ENCODE measurements around the gene MSI2.
A peak's percentile ranks its signal among the peaks of the same experiment; 100 is the strongest.

Gene MSI2

GRCh38 chr17:57247261-57247660 is 9.1 kb upstream of the MSI2 start:
- DNase-seq = no peak

DNA sequence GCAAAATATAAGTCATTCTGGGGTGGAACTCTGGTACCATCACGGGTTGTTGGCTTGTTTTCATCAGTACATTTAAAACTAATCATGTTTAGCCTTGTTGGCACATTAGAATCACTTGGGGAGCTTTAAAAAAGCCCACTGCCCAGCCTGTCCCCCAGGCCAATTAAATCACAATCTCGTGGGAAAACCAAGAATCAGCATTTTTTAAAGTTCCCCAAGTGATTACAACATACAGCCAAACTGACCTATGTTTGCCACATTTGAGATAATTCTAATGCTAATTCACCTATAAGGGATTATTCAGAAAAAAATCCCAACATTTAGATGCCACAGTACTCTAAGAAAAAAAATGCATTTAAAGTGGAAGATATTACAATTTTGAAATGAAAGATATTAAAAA is 8.4 kb upstream of the MSI2 start:
- DNase-seq = no peak

- DNase-seq = no peak
Measured at GRCh38 chr17:57249520-57249919, 6.8 kb upstream of the MSI2 start.

DNA sequence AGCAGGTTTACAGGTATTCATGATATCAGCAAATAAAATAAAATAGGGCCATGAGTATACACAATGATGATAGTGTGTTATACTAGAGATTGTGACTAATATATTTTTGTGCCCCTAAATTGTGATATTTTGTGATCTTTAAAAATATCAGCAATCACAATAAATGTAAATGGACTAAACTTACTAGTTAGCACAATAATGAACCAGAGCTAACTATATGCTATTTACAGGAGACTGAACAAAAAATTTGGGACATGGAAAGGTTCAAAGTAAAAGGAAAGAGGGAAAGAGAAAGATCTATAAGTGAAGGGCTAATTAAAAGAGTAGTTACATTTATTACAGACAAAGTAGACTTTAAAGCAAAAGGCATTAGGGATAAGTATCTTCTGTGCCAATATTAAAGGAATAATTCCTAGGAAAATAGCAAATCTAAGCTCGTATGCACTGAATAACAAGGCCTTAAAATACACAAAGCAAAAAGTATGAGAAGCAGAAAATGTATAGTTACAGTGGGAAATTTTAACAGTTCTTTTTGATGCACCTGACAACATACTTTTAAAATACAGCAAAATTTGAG is 5.0 kb upstream of the MSI2 start:
- DNase-seq = no peak

DNA sequence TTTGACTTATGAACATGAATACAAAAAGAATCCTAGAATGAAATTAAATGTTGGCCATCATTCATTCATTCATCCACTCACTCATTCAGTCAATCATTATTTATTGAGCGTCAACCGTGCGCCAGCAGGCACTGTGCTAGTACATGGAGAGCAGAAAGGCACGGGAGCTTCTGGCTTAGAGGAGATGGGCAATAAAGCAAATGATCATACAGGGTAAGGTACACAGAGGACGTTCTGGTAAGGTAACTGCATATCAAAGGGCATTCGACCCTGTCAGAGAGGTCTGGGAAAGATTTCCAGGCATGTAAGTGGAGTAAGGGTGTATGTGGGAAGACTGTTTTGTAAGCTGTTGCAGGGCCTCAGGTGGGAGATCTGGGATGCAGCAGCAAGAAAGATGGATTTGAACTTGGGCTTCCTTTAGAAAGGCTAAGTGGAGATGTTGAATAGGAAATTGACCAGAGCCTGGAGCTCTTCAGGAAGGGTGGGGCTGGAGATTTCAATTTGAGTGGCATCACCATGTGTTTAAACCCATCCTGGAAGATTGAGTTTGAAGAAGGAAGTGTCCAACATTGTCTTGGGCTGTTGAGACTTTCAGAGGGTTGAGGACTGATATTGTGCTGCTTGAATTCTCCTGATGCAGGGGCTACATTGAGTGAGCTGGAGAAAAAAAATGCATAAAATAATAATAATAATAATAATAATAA is 2.8 kb upstream of the MSI2 start:
- DNase-seq = no peak

DNA sequence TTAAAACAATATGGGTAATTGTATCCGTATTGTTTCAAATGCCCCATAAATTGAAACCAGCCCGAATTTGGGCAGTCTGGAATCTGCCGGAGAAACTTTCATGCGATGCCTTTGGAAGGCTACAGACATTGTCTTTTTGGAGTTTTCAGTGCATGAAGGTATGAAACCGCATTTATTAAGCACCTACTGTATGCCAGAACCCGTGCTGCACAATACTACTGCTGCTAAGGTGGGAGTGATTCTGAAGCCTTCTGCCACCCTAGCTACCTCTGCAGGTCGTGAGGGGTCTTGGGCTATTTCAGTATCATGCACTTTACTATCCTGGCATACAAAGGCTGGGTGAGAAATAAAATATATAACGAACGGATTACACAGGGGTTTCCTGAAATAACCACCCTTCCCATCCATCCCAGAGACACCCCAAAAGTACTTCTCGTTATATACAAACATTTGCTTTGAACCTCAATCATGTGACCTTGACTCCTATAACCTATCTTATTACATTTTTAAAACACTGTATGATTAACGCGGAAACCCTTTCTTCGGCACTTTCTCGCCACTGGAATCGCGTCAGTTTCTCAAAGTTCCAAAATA is 1.0 kb upstream of the MSI2 start:
- no peak for DNase-seq

DNA sequence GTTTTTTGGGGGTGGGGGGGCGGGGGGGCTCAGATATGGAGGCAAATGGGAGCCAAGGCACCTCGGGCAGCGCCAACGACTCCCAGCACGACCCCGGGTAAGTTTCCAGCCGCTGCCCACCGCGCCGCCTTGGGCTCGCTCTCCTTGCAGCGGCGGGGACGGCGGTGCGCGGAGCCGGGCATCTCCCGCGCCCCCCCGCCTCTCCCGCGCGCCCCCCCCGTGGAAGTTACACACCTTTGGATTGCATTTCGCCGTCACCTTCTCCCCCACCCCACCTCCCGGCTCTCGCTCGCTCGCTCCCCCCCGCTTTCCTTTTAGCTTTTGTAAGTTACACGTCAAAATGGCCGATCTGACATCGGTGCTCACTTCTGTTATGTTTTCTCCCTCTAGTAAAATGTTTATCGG is 387 bp downstream of the MSI2 start:
- DNase-seq = peak; percentile 36 to 46

GRCh38 chr17:57257195-57257894 is 1.0 kb downstream of the MSI2 start:
- no peak for DNase-seq

DNA sequence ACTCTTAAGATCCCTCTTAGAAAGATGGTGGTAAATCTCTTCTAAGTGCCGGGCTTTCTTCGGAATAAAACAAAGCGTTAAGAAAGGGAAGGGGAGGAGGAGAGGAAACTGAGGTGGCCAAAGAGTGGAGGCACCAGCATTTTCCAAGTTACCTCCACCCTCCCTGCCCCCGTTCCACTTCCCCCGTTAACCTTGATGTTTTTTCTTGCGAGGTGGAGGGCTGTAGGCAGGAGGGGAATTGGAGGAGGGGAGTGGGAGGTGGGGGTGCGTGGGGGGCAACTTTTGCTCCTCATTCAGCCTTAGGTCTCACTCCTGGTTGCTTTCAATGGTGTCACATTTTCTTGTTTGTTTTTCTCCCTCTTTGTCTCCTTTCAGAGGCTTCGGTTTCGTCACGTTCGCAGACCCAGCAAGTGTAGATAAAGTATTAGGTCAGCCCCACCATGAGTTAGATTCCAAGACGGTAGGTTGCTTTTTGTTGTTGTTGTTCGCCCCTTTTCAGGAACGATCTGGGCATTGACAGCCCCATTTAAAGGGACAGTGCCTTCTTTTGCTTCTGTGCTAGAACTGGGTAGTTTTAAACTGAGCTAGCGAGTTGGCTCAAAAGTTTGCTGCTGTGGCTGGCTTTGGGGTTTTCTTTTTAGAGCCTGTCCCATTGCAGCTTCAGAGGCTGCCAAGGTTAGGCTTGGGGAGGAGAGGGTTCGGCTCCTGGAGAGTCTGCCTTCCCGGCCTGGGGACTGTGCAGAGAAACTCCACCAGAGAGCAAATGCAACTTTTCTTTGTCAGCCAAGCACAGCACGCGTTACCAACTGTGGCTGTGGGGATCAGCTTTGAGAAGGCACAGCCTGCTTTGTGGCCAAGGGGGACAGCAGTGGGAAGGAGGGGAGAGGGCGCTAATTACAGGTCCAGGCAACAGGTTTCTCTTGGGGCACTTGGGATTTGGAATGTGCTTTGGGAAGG is 1.9 kb downstream of the MSI2 start:
- DNase-seq = no peak

- DNase-seq = no peak
Measured at GRCh38 chr17:57259306-57259705, 3.0 kb downstream of the MSI2 start.

GRCh38 chr17:57259817-57260216 is 3.5 kb downstream of the MSI2 start:
- DNase-seq = peak in 1 of 2 experiments; percentile 41

DNA sequence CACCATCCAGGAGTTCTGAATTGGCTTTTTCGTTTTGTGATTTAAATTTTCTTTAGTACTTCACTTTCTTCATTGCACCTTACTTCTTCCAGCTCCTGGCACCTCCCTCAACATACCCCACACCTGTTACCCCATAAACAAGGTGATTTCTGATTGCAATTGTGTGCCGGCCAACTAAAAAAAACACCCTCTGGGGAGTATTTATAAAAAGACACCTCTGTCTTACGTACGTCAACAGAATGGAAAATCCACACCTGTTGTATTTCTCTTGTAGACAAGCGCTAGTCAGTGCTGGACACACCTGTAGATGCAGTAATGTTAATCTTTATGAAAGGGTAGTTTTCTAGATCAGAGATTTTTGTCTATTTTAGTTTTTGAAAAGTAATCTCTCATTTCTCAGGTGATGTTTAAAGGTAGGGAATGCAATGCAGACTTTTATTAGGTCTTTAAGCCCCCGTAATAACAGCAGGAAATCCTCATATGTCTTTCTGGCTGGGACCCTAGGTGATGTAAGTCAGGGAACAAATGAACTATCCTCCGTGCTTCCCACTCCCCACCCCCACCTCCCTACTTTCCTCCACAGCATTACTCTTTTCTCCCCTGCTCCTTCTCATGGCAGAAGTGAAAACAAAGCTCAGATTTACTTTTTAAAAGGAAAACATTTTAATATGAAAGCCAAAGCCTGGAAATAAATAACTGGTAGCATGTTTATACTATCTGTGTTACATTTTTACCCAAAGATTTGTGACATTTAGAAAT is 4.2 kb downstream of the MSI2 start:
- peak in 1 of 2 experiments; percentile 36 for DNase-seq

- DNase-seq = no peak
Measured at GRCh38 chr17:57261084-57261461, 4.8 kb downstream of the MSI2 start.

- no peak for DNase-seq
Measured at GRCh38 chr17:57262557-57262956, 6.2 kb downstream of the MSI2 start.

- DNase-seq = no peak
Measured at GRCh38 chr17:57264250-57264649, 7.9 kb downstream of the MSI2 start.

DNA sequence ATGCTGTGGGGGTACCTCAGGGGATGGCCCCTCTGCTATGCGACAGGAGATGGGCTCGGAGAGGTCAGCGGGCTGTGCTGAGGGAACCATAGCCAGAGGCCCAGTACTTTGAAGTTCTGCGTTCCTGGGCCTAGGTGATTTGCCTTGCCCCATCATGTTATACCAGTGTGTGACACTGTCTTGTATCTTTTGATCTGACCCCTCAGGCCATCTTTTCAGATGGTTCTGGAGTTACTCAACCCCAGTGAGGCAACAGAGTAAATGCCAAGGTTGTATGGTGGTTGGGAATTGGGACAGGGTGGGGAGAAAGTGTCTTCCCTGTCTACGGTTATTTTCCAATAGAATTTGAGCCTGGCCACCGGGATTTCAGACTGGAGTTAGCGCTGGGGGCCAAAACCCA is 8.5 kb downstream of the MSI2 start:
- DNase-seq = no peak

GRCh38 chr17:57266902-57267311 is 10.6 kb downstream of the MSI2 start:
- no peak for DNase-seq

DNA sequence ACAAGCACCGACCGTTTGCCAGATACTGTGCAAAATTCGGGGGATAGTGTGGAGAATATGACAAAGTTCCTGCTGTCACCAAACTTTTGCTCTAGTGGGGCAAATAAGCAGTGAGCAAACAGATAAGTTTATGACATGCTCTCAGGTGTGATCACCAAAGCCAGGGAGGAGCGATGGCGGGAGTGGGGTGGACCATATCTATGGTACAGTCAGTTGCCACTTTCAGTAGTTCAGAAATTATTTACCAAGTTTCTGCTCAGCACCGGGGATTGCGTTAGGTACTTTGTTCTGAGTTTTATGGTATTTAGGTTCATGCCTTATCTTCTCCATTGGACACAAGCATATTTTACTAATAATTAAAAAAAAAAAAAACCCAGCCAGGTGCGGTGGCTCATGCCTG is 11.9 kb downstream of the MSI2 start:
- no peak for DNase-seq

GRCh38 chr17:57269052-57269451 is 12.7 kb downstream of the MSI2 start:
- no peak for DNase-seq

- DNase-seq = no peak
Measured at GRCh38 chr17:57269598-57270255, 13.4 kb downstream of the MSI2 start.

DNA sequence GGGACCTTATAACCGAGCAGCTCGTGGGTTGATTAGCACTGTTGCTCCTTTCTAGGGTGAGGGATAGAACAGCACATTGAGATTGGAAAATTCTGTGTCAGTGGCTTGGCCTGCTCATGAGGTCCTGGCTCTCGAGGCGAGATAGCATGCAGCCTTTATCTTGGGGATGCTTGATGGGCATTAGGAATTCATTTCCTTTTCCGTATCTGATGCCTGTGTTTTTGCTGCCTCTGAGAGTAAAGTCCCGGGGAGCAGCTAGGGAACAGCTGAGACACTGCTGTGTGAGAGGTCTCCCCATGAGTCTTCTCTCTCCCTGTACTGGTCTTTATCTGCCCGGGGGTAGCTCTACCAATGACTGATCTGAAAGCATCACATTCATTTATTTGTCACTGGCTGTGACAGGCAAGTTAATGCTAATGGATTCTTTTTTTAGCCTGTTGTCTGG is 14.5 kb downstream of the MSI2 start:
- no peak for DNase-seq

All from NCI-H2081 (cell line).